ENCODE data around the gene DAPK1. TPM values are rescaled to one million over a fixed set of nuclear protein-coding genes. Genes with fewer than 3 reads are reported as not detected.
A peak's percentile ranks its signal among the peaks of the same experiment; 100 is the strongest.

Gene DAPK1
- total and polyA plus RNA-seq, 10 of the 15 experiments (the other 5 are each of a cell fraction or from before 2014, with no cell fraction given): 8.2 to 94.7 (median 51.6) TPM

GRCh38 chr9:87535817-87536539 lies 38.3 kb downstream of the DAPK1 start (continued):
- TF ChIP-seq NFIC (IDR thresholded peaks at IDR 0.05; ENCODE audit: low read depth, low read length): peak; percentile 94
- TF ChIP-seq RELB (IDR thresholded peaks at IDR 0.05; ENCODE audit: low read depth): peak; percentile 93
- TF ChIP-seq EED (IDR thresholded peaks at IDR 0.05; ENCODE audit: low read depth): peak; percentile 87
- peak; percentile 89 for TF ChIP-seq PKNOX1 (IDR thresholded peaks at IDR 0.05)
- TF ChIP-seq ELK1 (IDR thresholded peaks at IDR 0.05; ENCODE audit: low read depth, low read length): peak; percentile 58; the same call in 1 of the 2 replicates
- no peak for TF ChIP-seq BRCA1 (IDR thresholded peaks at IDR 0.05; ENCODE audit: low read depth, low read length)
- peak; percentile 74 for TF ChIP-seq MLLT1 (IDR thresholded peaks at IDR 0.05)
- peak; percentile 78 for TF ChIP-seq USF2 (IDR thresholded peaks at IDR 0.05; ENCODE audit: borderline replicate concordance, low read depth, low read length)
- TF ChIP-seq EZH2 (IDR thresholded peaks at IDR 0.05; ENCODE audit: borderline replicate concordance, control insufficient read depth, low read depth, low read length): no peak
- TF ChIP-seq ZNF592 (IDR thresholded peaks at IDR 0.05): no peak
- peak; percentile 62 for TF ChIP-seq E2F8 (IDR thresholded peaks at IDR 0.05; ENCODE audit: low read depth, partially characterized antibody)
- TF ChIP-seq SREBF2 (IDR thresholded peaks at IDR 0.05; ENCODE audit: low read length): no peak
- TF ChIP-seq SMAD5 (IDR thresholded peaks at IDR 0.05; ENCODE audit: low read depth): peak; percentile 85
- peak; percentile 61; the same call in 1 of the 2 replicates for TF ChIP-seq JUND (IDR thresholded peaks at IDR 0.05; ENCODE audit: low read depth, low read length)
